Measurements from ENCODE around the gene RNU6-1.

DNA sequence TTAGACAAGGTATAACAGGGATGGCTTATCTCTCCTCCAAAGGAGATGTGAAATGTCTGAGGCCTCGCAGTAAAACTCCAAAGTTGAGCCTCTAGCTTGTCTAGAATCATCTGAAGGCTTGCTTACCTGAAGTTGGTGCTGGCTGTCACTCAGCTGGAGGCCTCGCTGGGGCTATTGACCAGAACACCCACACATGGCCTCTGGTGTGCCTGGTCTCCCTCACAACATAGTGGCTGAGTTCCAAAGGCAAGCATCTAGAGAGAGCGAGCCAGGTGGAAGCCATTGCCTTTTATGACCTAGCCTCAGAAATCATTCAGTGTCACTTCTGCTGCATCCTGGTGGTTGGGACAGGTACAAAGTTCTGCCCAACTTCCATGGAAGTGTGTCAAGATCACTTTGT is 17.4 kb upstream of the RNU6-1 start:
- TF ChIP-seq, protein P1, sequence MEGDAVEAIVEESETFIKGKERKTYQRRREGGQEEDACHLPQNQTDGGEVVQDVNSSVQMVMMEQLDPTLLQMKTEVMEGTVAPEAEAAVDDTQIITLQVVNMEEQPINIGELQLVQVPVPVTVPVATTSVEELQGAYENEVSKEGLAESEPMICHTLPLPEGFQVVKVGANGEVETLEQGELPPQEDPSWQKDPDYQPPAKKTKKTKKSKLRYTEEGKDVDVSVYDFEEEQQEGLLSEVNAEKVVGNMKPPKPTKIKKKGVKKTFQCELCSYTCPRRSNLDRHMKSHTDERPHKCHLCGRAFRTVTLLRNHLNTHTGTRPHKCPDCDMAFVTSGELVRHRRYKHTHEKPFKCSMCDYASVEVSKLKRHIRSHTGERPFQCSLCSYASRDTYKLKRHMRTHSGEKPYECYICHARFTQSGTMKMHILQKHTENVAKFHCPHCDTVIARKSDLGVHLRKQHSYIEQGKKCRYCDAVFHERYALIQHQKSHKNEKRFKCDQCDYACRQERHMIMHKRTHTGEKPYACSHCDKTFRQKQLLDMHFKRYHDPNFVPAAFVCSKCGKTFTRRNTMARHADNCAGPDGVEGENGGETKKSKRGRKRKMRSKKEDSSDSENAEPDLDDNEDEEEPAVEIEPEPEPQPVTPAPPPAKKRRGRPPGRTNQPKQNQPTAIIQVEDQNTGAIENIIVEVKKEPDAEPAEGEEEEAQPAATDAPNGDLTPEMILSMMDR (IDR thresholded peaks at IDR 0.05) = no peak
- no peak for TF ChIP-seq POLR2A (IDR thresholded peaks at IDR 0.05)

Measured in ovary (tissue), 3 donors.